Kidney capillary endothelial cell (primary cell): ENCODE results near the gene GPR33.
"Not testable (repeated sequence)": the region's sequence is repeated elsewhere in the genome, so short reads cannot be mapped to it uniquely, and the experiment has no call there.

Experiments used
- DNase-seq: peaks from one replicate; pipeline ENCODE4 v3.0.0-alpha.2; 2018; ENCODE audit warnings: low spot score

The GPR33 gene, protein sequence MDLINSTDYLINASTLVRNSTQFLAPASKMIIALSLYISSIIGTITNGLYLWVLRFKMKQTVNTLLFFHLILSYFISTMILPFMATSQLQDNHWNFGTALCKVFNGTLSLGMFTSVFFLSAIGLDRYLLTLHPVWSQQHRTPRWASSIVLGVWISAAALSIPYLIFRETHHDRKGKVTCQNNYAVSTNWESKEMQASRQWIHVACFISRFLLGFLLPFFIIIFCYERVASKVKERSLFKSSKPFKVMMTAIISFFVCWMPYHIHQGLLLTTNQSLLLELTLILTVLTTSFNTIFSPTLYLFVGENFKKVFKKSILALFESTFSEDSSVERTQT

DNA sequence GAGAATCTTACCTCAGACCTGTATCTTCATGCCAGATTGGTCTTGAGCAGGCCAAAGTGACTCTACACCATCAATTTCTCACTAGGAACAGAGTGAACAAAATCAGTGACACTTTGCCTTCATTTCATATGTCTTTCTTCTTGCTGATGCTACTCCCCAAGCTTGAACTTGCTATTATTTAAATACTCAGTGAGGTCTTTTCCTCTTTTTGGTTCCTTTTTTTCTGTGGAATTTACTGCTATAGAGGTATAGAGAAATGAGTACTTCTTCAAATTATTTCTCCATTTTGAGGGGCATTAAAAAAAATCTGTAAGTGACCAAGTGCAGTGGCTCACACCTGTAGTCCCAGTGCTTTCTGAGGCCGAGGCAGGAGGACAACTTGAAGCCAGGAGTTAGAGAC, at the start of gene GPR33:
GPR33 (minus strand) TSS at position 154 of the 400 bp plus-strand sequence. CDS start 4,074 bp downstream, outside the sequence.
- DNase-seq: no peak

DNA sequence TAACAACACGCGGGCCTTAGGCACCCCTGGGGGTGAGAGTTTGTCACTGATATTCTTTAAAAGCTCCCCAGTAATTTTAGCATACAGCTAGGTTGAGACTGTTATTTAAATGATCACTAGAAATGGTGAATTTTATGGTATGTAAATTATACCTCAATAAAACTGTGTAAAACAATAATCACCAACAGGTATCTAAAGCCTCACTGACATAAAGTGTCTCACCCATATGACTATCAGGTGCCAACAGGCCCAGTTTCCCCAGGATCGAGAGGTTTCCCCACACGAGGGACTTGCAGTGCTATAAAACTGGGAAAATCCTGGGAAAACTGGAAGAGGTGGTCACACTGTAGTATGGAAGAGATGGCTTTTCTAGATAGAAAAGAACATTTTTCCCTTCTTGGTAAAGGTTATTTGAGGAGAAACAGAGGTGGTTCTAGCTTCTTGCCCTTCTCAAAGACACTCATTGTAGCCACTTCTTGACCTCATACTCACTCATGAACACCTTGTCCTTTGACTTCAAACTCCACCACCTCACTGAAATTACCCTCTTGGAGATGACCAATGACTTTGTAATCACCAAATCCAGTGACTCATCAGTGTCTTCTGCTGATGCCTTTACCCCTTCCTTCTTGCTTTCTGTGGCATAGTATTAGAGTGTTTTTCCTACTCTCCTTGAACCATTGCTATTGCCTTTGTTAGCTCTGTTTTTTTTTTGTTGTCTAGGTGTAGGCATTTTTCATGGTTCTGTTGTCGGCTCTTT, 48.5 kb upstream of the GPR33 start:
- DNase-seq: no peak

DNA sequence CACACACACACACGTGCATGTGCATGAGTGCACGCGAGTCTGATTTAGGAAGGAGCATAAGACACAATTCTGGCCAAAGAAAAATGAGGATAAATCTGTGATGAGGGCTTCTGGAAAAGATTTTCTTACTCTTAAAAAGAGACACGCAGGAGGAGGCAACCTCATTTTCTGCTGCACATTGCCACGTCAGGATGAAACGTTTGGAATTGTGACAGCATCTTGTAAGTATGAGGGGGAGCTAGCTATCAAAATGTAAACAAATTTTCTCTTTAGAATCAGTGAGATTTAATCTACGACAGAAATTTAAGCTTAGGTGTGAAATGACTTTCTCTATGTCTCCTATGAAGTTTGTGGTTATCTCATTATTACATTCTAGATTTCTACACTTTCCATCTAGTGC, 42.3 kb upstream of the GPR33 start:
- no peak for DNase-seq

DNA sequence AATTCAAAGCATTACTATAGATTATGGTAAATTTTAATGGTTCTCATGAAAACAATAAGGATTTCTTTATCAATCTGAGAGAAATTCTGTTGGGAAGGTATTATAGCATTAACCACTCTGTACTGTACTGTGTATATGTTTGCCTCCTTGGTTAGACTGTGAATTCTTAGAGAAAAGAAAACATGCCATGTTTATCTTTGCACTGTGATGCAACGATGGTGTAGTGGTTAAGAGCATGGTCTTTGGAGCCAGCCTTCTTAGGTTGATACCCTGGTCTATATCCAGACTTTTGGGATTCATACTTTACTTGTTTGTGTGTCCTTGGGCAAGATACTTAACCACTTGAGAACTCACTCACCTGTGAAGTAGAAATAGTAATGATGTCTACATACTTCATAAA, 41.2 kb upstream of the GPR33 start:
- no peak for DNase-seq

DNA sequence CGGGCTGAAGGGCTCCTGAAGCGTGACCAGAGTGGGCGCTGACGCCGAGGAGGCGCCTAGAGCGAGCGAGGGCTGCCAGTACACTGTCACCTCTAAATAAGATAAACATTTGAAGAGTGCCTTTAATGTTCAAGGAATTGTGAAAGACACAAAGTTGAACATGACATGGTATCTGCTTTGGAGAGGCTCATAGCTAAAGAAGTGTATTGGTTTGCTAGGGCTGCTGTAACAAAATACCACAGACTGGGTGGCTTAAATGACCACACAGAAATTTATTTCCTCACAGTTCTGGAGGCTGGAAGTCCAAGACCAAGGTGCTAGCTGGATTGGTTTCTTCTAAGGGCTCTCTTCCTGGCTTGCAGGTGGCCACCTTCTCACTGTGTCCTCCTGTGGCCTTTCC, 39.7 kb upstream of the GPR33 start:
- DNase-seq: no peak

DNA sequence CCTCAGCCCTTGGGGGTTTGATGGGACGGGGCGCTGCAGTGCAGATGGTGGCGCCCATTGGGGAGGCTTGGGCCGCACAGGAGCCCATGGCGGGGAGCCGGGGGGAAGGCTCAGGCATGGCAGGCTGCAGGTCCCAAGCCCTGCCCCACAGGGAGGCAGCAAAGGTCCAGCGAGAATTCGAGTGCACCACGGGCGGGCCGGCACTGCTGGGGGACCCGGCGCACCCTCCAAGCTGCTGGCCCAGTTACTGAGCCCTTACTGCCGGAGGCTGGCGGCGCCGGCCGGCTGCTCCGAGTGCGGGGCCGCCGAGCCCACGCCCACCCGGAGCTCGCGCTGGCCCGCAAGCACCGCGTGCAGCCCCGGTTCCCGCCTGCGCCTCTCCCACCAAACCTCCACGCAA, 39.2 kb upstream of the GPR33 start:
- DNase-seq: no peak

DNA sequence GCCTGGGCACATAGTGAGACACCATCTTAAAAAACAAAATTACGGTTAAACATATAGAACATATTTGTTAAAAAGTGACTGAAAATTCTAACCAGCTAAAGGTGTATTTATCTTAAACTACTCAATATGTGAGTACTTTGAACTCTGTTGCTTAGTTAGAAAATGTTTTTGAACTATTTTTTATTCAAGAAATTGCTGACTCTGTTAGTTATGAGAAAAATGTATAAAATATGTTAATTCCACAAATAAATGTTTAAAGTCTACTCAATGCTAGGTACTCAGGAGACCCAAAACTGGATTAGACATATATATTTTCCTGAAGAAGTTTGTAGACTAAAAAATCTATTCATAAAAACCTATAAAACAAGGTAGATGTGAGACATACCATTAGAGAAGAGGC, 23.0 kb upstream of the GPR33 start:
- no peak for DNase-seq

DNA sequence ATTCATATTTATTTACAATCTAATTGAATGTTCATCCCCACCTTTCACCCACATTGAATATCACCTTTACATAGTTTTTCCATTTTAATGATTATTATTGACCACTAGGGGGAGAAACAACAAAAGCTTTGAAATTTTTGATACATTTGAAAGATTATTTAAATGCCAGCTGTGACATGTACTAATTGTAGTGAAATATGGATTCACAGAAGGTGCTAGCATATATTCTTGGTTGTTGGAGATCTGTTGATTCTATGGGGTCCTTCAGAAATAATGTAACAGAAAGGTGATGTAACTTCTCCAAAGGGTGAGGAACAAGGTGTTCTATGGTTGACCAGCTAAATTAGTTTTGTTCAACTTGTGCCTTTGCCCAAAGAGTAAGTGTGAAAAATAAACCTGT, 22.4 kb upstream of the GPR33 start:
- peak; percentile 47 for DNase-seq

DNA sequence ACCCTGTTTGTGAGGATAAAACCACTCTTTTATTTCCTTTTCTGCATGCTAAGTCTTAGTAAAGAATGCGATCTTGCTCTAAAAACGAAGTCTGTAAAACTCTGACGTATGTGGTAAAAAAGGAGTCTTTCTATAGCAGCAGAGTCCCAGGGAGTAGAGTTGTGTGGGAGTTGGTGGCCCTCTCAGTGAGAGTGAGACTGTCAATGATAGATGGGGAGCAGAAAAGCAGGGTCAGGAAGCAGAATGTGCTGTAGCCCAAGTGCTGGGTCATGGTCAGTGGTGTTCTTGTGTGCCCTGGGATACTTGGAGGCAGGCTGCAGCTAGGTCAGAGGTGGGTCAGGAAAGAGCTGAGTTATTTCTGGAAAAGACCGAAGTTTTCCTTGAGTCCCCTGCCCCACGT, 20.3 kb upstream of the GPR33 start:
- DNase-seq: no peak

DNA sequence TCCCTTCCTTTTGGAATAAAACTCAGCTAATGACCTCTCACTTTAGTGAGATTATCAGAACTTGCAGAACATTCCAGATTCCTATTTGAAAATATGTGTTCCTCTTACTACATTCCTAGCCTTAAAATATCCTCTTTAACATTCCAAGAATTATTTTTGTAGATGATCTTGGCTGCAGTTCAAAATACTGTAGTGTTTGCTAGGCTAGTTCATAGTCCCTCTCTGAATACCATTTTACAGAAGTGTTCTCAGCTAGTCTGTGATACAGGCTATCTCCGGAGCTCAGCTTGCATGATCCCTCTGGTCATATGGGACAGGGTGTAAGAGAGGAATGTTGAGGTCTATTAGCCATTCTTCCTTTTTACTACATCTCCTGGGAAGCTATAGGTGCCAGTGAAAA, 17.6 kb upstream of the GPR33 start:
- no peak for DNase-seq

DNA sequence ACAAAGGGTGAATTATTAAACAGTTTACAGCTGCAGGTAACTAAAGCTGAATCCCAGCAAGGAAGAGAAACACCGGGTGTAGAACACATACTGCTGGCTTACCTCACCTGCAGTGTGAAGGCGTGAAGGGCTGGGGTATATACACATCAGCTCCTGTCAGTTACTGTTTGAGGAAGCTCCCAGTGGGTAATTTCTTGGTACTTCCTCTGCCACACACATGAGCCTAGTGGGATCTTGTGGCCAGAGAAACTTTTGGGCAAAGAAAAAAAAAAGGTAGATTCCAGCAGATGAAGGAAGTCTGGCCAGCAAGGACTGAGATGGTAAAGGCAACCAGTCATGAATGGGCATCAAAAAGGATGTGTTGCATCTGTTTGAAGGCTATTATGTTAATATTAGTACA, 14.0 kb upstream of the GPR33 start:
- DNase-seq: no peak

DNA sequence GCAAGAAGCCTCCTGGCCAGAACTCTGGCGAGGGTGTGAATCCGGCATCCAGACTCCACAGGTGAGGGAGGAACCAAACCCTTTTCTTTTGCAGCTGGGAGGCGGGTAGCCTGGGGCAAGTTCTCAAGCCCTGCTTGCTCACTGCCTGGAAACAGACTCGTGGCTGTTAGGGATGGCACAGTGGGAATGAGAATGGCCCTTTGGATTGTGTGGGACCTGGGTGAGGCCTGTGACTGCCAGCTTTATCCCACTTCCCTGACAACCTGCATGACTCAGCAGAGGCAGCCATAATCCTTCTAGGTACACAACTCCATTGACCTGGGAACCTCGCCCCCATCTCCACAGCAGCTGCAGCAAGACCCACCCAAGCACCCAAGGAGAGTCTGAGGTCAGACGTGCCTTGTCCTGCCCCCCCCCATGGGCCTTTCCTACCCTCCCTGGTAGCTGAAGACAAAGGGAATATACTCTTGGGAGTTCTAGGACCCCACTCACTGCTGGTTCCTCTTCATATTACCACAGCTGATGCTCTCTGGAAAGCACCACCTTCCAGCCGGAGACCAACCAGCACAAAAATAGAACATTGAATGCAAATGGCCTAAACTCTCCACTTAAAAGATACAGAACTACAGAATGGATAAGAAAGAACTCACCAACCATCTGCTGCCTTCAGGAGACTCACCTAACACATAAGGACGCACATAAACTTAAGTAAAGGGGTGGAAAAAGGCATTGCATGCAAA, 5.1 kb upstream of the GPR33 start:
- no peak for DNase-seq

DNA sequence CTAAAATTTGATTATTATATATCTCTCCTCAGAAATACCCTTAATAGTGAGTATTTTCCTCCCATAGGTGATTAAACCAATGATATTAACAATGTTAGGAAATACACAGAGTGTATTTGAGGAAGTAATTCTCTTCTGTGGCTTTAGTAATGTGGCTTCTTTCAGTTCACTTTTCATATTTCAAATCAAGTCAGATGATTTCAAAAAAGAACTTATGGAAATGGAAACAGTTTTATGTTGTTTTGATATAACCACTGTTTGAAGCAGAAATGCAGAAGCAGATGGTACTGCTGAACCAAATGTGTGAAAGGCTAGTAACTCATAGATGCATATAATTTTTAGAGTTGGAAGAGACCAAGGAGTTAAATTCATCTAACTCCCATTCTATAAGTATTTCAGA, 1.9 kb upstream of the GPR33 start:
- no peak for DNase-seq

DNA sequence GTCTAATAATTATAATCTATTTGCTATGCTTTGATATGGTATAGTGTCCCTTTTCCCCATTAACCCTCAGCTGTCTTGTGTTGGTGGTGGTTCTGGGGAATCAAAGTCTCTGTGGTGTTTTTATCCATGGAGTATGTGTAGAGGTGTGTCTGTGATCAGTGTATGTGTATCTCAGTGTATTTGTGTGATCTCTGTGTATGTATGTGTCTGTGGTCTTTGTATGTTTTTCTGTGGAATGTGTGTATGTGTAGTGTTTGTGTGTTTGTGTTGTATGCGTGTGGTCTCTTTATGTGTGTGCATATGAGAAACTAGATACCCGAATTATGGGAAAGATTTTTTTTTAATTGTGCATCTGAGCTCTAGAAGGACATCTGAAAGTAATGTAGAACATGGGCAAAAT, 1.1 kb downstream of the GPR33 start:
- DNase-seq: no peak

DNA sequence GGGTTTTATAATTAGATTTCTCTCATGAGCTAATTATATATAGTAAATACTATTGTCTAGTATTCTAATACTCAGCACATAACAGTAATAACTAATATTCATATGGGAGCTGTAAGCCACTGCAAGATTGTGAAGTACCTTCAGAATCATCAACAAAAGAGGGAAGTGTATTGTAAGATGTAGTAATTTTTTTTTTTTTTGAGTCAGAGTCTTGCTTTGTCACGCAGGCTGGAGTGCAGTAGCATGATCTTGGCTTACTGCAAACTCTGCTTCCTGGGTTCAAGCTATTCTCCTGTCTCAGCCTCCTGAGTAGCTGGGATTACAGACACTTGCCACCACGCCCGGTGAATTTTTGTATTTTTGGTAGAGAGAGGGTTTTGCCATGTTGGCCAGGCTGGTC, 3.1 kb downstream of the GPR33 start:
- DNase-seq: no peak

DNA sequence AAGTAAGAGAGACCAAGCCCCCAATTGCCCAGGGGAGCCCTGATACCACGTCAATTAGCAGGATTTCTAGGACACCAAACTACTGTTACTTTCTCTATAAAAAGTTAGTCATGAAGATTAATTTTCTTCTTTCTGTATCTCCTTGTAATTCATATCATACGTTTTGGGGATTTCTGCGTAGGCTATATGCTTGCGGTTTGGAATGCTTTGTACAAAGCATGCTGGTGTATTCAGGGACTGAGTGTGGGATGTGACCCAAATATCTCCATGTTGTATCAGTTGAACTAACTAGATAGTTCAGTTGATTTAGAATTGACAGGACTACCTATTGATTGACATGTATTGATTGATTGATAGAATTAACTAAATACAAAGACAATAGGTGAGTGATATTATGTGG, 7.7 kb downstream of the GPR33 start:
- no peak for DNase-seq

DNA sequence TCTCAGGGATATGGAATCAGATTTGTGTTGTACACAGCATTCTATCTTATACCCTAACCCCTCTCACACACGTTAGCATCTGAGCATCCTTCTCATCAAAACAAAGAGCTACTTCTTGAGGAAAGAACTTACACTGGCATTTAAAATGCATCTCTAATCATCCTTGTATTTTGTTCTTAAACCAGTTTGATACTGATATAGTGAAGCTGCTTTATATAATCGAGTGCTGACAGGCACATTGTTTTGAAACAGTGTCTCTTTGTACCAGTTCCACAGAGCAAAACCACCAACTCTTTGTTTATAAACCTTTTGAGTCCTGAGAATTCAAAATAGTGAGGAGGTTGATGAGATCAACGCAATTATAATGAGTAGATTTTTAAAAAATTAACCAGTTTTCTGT, 8.8 kb downstream of the GPR33 start:
- DNase-seq: no peak

DNA sequence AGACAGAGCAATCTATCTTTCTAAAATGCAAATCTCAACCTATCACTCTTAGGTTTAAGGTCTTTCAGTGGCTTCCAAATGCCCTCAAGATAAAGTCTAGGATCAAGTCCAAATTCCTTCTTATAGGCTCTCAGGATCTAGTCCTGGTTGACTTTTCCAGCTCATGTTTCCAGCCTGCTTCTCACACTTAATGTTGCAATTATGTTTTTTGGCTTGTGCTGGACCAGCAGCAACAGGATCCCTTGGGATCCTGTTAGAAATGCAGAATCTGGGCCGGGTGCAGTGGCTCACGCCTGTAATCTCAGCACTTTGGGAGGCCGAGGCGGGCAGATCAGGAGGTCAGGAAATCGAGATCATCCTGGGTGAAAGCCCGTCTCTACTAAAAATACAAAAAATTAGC, 10.6 kb downstream of the GPR33 start:
- no peak for DNase-seq

DNA sequence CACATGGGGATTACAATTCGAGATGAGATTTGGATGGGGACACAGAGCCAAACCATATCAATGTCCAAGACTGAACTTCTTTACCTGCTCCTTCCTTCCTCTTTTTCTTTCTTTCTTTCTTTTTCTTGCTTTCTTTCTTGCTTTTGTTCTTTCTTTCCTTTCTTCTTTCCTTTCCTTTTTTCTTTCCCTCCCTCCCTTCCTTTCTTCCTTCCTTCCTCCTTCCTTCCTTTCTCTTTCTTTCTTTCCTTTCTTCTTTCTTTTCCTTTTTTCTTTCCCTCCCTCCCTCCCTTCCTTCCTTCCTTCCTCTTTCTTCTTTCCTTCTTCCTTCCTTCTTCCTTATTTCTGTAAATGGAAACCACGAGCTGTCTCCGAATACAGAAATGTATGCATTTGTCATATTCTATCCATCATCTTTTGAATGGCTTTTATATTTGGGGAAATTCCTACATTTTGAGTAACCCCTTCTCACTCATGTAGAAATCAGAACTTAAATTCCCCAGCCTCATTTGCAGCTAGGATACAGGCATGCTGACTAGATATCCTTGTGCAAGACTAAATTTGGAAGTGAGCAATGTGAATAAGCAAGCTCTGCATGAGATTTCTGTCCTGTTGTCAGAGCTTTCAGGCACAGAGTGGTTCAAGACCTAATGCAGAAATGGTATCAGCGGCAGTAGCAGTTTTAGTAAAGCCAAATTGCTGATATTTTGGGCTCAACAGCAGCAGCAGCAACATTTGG, 11.5 kb downstream of the GPR33 start:
- DNase-seq: no peak

DNA sequence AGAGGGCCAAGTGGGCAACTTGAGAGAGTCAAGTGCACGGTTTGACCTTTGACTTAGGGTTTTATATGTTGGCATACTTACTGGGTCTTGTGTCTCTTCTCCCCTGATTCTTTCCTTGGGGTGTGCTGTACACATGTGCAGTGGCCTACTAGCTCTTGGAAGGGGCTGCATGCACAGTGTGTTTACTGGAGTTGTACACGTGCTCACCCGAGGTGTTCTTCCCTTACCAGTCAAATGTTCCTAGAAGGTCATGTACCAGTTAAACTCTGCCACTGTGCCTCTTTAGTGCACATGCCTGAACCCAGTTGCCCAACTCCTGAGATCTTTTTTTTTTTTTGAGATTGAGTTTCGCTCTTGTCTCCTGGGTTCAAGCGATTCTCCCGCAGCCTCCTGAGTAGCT, 21.3 kb downstream of the GPR33 start:
- DNase-seq: no peak

DNA sequence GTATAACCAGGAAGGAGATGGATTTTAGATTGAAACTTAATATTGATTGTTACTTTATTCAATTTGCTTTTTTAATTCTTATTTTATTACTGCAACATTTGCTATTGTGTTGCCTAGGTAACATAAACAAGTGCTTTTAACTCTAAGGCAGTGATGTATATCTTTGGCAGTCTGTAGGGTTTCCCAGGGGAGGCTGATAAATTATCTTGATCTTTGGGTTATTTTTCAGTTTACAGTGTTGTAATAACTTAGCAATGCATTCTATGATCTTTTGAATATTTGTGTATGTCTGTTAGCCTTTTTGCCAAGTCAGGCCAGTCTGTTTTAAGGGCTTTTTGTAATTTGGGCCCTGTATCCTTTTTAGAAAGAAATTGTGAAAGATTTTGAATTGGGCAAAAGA, 22.7 kb downstream of the GPR33 start:
- DNase-seq: no peak

DNA sequence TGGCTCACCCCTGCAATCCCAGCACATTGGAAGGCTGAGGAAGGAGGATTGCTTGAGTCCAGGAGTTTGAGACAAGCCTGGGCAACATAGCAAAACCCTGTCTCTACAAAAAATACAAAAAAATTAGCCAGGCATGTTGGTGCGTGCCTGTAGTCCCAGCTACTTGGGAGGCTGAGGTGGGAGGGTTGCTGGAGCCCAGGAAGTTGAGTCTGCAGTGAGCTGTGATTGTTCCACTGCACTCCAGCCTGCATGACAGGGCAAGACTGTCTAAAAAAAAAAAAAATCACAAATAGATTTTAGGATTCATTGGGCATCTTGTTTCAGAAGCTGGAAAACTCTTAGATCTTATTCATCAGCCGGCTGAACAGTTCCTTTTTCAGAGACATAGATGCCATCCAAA, 25.4 kb downstream of the GPR33 start:
- DNase-seq: not testable (repeated sequence)
